Neural cell (in vitro differentiated cells): ENCODE results near the gene SS18L1.

Source experiments
- POLR2AphosphoS5 ChIP-seq: IDR thresholded peaks from 2 replicates; pipeline ENCODE4 v1.6.1; 2012
- SMC3 ChIP-seq: fragments of 450-650 bp; conservative IDR thresholded peaks from 2 replicates; pipeline ENCODE4 v1.6.1; 2014; ENCODE audit warnings: antibody characterized with exemption, mild to moderate bottlenecking, moderate library complexity; ENCODE audit not compliant: poor library complexity
- TAF1 ChIP-seq: IDR thresholded peaks from 2 replicates; pipeline ENCODE4 v1.6.1; 2012; ENCODE audit warnings: low read depth
- TF ChIP-seq, protein P1 (sequence below): fragments of 450-650 bp; IDR thresholded peaks from 2 replicates; pipeline ENCODE4 v1.5.1; 2014; ENCODE audit warnings: antibody characterized with exemption, mild to moderate bottlenecking, moderate library complexity; ENCODE audit not compliant: poor library complexity, severe bottlenecking

DNA sequence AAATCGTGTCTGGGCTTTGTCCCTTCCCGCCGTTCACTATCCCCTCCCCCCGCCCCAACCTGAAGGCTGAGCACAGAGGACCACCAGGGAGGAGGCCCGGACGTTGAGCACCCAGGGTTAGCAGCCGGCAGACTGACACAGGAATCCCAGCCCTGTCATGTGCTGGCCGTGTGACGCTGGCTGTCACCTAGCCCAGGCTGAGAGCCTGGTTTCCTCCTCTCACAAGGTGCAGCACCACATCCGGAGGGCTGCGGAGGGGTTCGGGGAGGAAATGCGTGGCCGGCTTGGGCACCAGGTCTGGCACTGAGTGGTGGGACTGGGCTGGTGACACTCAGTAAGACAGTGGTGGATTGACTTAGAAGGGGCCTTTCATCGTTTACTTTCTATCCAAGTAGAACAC is 25.9 kb upstream of the SS18L1 start:
- TF ChIP-seq TAF1: no peak
- TF ChIP-seq, protein P1, sequence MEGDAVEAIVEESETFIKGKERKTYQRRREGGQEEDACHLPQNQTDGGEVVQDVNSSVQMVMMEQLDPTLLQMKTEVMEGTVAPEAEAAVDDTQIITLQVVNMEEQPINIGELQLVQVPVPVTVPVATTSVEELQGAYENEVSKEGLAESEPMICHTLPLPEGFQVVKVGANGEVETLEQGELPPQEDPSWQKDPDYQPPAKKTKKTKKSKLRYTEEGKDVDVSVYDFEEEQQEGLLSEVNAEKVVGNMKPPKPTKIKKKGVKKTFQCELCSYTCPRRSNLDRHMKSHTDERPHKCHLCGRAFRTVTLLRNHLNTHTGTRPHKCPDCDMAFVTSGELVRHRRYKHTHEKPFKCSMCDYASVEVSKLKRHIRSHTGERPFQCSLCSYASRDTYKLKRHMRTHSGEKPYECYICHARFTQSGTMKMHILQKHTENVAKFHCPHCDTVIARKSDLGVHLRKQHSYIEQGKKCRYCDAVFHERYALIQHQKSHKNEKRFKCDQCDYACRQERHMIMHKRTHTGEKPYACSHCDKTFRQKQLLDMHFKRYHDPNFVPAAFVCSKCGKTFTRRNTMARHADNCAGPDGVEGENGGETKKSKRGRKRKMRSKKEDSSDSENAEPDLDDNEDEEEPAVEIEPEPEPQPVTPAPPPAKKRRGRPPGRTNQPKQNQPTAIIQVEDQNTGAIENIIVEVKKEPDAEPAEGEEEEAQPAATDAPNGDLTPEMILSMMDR: no peak
- TF ChIP-seq POLR2AphosphoS5: no peak
- no peak for TF ChIP-seq SMC3
